Myocyte (in vitro differentiated cells): ENCODE results near the gene ADAP1. TPM values are rescaled to one million over a fixed set of nuclear protein-coding genes. Genes with fewer than 3 reads are reported as not detected.
"Not testable (repeated sequence)": the region's sequence is repeated elsewhere in the genome, so short reads cannot be mapped to it uniquely, and the experiment has no call there.

ENCODE experiments used
- DNase-seq: peaks from one replicate; pipeline ENCODE4 v3.0.0-alpha.2; 2012; ENCODE audit warnings: low read depth
- total RNA-seq: library from RNA; depleted of rRNA; stranded (reverse); fragments of >200 nt; gene quantifications from 2 replicates; pipeline ENCODE4 v1.2.3, GENCODE V29; 2014

Gene ADAP1
- total RNA-seq, 1 donor from 2014 or later: 0.56 TPM

DNA sequence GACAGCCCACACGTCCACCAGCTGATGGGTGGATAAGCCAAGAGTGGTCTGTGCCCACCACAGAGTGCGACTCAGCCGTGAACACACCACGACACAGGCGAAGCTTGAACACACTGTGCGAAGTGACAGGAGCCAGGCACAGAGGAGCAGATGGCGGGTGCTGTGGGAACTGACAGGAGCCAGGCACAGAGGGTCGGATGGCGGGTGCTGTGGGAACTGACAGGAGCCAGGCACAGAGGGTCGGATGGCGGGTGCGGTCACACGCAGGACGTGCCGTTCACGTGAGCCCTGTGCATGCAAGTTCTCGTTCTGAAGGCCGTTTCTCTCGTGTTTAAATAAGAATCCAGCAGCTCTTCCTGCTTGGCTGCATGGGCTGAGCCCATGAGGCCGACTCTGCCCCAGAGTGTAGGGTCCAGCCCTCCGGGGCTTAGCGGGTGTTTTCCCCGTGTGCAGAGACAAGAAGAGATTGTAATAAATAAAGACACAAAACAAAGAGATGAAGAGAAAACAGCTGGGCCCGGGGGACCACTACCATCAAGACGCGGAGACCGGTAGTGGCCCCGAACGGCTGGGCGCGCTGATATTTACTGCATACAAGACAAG lies 5.9 kb upstream of the ADAP1 start:
- peak; percentile 25 for DNase-seq

DNA sequence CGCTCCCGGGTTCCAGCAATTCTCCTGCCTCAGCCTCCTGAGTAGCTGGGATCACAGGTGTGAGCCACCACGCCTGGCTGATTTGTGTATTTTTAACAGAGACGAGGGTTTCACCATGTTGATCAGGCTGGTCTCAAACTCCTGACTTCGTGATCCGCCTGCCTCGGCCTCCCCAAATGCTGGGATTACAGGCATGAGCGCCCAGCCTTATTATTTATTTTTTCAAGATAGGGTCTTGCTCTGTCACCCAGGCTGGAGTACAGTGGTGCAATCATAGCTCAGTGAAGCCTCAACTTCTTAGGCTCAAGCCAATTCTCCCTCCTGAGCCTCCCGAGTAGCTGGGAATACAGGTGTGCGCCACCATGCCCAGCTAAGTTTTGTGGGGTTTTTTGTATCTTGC lies 5.3 kb upstream of the ADAP1 start:
- DNase-seq: not testable (repeated sequence)

DNA sequence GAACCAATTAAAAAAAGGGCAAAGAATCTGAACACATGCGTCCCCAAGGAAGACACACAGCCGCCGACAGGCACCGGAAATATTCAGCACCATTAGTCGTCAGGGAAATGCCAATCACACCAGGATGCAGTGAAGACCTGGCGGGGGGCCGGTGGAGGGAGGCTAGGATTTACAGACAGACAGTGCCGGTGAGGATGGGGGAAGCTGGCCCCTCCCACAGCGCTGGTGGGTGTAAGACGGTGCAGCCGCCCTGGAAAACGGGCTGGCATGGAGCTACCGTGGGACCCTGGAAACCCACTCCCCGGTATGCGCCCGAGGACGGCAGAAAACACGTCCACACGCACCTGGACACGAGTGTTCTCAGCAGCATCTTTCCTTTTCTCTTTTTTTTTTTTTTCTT lies 4.8 kb upstream of the ADAP1 start:
- DNase-seq: no peak

DNA sequence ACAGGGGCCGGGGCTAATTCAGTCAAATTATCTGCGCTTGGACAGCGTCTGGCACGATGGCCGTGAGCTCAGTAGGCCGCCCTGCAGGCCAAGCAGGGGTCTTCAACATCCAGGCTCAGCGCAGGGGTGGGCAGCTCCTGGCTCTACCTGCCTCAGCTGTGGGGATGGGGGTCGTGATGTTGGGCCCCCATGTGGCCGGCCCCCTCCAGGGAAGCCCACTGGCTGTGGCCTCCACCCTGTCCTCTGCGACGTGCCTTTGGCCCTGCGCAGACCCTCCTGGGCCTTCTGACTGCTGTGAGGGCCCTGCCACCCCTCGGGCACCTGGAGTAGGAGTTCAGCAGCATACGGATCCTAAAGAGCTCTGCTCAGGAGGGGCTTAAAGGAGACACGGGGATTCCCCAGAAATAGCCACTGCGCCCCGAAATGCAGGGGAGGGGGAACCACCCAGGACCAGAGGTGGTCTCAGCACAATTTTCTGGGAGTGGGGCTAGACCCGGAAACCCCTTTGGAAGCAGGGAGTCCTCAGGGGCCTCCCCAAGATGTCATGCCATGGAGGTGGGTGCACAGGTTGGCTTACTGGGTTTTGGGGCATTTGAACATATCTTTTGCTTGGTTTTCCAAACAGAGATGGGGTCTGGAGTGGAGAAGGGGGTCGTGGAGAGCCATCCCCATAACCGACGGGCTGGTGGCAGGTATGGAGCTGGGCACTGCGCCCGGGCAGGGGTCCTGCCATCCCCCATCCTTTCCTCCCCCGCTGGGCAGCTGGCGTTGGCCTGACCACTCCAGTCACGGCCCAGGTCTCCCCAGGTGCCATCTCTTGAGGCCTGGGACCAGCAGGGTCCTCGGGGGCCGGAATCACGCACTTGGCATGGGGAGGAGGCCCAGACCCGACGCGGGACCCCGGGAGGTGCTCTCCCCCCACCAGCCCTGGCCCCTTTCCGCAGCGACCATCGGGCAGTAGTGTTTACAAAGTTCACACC lies 4.0 kb upstream of the ADAP1 start:
- DNase-seq: no peak

DNA sequence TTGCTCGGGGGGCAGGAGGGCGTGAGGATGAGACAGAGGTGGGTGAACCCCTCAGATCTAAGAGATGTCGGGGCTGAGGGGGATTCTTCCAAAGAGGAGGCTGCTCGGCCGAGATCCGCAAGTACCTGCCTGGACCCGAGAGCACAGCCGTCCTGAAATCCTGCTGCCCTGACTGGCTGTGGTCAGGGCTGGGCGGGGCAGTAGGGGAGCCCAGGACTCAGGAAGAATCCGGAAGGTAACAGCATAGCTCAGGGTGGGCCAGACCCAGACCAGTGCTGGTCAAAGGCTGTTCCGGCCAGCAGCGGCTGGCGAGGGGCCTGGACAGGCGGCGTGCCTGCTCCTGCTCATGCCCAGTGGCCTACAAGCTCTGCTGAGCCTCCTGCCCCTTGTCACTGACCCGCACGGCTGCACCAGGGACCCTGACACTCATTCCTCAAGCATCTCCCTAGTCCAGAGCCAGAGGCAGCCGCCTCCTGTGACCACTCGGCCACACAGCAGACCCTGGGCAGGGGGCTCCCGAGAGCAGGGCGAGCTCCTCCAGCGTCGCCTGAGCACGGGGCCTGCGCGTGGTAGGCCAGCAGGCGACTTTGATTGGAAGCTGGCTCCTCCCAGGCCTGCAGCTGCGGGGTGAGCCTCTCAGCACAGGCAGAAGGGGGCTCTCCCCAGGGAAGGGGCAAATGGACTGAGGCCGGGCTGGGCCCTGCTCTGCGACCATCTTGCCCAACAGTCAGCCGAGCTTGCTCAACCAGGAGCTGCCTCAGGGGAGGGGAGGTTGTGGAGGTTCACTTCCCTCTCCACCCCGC lies 3.1 kb upstream of the ADAP1 start:
- DNase-seq: no peak

DNA sequence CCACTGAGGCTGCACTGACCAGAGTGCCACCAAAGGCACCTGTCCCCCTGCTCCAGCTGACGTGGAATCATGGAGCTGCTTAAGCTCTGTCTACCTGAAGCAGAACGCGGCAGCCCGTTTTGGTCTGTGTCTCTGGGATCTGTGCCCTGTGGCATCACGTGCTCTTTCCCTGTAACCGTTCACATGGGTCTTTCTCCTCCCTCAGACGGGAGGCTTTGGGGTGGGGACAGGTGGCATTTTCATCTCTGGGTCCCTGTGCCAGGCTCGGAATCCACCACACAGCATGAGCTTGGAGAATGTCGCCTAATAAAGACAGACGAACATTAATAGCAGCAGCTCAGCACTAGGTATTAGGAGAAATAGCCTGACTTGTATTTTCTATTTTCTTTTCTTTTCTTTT lies 1.6 kb upstream of the ADAP1 start:
- no peak for DNase-seq

DNA sequence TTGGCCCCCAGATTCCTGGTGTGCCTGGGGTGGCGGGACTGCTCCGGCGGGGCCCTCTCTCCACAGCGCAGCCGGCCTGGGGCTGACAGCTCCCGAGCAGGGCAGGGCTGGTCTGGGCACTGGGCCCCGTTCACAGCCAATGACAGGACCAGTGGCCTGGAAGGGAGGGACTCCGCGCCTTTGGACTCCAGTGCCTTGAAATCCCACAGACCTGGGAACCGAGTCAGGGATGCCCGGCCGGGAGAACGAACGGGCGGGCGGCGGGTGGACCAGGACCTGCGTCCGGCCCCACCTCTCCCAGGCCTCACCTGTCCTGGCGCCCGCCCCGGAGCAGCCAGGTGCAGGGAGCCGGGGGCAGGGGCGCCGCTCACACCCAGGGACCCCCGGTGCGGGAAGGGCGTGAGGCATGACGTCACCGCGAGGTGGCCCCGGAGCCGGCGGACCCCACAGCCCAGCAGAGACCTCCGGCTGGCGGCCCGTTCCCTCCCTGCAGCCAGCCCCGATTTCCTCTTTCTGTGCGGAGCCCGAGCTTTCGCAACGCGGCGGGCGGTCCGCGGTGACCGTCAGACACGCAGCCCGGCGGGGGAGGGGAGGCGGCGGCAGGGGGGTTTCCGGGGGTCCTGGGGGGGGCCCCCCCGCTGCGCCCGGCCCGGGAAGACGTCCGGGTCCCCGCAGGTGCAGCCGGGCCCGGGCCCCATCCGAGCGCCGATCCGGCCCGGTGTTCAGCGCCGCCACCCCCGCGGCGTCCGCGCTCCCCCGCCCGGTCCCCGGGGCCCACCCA lies 743 bp downstream of the ADAP1 start:
- peak; percentile 26 for DNase-seq

DNA sequence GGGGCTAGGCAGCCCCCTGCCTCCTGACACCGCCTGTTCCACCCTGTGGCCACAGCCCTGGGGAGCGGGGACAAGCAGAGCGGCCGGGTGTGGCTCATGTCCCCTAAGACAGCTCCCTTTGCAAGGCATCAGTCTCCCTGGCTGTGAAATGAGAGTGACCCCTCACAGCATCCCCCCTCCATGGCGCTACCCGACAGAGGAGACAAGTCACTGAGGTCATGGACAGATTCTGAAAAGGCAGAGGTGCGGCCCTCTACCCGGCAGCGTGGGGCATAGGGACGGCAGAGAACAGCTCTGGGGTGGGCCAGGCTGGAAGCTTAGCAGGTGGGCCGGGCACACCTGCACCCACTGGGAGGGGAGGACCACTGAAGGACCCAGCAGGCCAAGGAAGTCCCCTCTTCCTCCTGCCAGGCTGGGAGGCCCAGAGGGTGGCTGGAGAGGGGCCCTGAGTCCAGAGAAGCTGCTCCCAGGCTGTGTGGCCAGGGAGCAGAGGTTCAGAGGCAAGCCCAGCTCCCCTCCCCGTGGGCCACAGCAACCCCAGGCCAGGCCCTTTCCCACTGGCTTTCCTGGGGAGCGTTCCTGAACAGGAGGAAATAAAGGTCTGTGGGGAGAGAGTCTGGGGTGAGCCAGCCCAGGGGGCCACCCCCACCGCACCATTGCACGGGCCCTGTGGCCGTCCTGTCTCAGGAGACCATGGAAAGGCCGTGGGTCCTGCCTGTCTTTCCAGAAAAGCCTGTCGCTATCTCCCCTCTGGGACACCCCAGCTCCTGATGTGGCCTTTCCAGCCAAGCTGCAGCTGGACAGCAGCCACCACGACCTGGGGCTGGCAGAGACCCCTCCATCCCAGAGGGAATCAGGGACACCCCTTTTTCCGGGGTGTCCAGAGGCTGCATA lies 1.7 kb downstream of the ADAP1 start:
- DNase-seq: no peak

DNA sequence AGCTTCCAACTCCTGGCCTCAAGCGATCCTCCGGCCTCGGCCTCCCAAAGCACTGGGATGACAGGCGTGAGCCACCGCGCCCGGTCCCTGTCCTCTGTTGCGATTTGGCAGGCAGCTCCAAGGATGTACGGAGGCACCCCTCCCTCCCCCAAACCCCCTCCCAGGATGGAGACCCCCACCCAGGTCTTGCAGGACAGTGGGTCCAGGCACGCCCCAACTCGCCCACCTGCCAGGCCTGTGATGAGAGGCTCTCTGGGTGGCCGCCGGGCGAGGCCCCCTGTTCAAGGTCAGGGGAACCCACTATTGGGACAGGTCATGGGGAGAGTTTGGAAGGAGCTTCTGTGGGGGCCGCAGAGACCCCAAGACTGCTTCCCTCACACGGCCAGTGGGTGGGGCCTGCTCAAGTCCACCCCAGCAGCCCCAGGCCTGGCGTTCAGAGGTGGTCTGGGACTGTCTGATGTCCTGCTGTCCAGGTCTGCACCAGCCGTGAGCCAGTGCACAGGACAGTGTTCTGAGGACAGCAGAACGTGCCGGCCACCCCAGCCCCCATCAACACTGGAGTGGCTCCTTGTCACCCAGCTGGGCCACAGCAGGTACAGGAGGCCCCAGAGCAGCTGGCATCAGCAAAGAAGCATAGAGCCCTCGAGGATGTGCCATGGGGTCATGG lies 2.5 kb downstream of the ADAP1 start:
- no peak for DNase-seq

DNA sequence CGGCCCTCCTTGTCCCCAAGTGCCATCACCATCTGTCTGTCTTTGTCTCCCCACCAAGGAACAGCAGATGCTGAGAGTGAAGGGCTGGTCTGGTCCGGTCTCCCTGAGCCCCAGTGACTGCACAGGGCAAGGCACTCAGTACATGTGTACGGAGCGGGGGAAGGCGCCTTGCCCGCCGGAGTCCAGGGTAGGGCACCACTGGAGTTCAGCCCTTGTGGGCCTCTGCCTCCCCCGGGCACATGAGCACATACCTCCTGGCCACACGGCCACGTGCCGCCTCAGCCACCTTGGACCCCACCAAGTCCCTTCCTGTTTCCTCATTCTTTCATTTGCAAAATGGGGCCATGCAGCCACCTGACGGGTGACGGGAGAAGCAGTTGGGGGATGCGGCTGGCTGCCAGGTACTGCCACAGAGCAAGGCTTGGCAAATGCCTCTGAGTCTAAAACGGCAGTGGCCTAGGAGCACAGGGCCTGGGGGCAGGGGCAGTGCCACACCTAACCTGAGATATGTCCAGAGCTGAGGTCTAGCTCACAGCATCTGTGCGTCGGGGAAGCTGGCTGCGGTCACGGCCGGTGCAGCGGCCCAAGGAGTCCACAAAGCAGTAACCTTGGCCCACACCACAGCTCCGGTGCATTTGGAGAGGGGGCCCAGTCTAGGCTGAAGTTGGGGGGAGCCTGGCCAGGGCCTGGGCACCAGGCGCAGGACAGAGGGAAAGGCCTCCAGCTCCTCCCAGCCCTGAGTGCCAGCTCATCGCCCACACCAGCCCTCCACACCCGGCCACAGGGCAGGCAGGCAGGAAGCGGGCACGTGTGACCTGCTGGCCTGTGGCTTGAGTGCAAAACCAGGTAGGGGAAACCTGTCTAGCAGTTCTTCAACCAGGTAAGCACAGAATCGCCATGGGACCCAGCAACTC lies 5.2 kb downstream of the ADAP1 start:
- DNase-seq: no peak

DNA sequence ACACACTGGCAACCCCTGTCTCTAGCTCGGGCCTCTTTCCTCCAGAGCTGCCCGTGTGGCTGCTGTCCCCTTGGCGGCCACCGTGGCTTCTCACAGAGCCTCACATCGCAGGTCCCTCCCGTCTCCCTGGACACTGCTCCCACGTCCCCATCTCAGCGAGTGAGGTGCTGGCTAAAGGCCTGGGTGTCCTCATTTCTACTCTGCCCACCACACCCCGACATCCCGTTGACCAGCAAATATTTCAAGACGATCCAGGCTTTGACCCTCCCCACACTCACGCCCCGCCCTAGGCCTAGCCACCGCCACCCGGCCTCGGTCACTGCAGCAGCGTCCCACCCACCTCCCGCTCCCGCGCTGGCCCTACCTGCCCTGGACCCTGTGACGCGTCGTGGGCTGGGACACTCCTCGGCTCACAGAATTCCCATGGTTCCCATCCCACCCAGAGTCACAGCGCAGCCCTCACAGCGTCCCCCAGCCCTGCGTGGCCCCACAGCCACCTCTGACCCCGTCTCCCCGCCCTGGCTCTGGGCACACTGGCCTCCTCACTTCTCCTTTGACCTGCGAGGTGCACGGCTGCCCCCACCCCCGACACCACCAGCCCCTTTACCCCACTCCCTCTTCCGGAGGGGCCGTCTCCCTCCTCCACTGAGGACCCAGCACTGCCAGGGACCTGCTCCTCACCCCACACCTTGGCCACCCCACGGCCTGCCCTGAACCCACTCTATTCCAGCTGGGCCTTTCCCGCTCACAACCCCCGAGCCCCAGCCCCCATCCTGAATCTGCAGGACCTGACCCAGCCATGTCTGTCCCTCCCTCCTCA lies 6.9 kb downstream of the ADAP1 start:
- no peak for DNase-seq

DNA sequence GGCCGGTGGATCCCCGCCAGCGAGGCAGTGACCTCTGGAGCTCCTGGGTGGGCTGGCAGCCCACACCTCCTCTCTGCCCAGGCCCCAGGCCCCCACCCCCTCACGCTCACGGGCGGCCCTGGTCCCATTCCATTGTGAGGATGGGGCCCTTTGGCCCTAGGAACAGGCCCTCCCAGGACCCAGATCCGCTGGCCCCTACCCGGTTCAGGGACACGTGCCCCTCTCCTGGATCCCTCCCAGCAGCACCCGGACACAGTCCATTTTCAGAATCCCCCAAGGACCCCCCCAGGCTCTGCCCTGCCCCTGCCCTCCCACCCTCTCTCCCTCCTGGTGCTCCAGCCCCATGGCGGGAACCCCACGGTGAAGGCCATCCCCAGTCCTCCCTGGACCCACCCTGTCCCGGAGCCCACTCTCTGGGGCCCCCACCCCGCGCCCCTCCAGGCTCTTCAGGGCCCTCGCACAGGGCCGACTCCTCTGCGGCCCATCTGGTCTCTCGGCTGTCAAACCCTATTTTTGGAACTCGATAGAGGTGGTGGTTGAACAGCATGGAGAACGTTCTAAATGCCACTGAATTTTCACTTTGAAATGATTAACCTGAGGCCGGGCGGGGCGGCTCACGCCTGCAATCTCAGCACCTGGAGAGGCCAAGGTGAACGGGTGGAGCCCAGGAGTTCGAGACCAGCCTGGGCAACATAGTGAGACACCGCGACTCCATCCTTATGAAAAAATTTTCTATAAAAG lies 8.1 kb downstream of the ADAP1 start:
- DNase-seq: no peak

DNA sequence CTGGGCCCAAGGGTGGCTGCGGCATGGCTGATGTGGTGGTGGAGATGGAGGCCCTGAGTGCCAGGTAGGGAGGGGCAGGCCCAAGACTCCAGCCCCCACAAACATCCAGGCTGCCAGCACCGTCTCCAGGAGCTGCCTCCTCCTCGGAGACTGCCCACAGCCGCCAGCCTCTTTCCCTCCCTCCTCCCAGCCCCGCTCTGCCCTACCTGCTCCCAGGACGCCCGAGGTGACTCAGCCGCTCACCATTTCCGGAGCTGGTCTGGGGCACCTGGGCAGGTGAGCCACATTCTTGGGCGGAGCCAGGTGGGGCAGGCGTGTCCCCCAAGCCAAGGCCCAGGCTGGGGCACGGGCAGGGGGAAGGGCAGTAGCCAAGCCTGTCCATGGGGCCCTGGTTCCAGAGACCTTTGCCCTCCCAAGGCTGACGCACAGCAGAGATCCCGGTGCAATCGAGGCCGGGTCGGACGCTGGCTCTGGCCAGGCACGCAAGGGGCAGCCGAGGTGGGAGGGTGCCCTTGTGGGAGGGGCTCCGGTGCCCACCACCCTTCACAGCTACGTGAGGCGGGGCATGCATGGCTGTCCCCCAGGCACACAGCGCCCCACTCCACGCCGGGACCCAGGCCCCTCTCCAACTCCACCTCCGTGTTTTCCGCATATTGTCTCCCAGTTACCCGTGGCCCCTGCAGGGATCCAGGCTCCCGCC lies 8.8 kb downstream of the ADAP1 start:
- DNase-seq: no peak

DNA sequence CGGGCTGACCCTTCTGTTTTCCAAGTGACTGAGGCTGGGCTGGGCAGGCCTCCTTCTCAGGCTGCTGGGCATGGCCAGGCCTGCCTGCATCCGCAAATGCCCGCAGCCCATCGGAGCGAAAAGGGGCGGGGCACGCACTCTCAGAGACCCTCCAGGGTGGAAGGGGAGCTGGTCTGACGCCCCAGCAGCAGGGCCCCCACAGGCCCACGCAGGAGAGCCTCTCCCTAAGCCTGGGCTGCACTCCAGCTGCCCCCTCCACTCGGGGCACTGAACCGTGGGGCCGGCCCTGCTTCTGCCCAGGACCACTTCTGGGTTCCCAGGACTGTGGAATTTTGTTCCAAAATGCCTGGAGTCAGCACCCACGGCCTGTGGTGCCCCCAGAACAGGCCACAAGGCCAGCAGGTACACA lies 9.3 kb downstream of the ADAP1 start:
- DNase-seq: no peak

DNA sequence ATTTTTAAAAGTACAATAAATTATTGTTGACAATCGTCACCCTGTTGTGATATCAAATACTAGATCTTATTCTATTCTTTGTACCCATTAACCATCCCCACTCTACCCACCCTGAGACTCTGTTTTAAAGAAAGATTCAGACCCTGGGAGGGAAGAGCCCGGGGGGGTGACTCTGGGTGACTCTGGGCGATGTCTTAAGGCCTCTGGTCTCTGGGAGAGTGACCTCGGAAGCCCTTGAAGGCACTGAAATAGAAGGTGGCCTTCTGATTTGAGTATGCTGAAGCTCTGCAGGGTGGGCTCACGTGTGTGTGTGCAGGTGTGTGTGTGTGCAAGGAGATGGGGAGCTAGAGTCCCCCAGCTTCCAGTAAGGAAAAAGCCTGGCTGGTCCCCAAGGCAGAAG lies 9.7 kb downstream of the ADAP1 start:
- DNase-seq: no peak

DNA sequence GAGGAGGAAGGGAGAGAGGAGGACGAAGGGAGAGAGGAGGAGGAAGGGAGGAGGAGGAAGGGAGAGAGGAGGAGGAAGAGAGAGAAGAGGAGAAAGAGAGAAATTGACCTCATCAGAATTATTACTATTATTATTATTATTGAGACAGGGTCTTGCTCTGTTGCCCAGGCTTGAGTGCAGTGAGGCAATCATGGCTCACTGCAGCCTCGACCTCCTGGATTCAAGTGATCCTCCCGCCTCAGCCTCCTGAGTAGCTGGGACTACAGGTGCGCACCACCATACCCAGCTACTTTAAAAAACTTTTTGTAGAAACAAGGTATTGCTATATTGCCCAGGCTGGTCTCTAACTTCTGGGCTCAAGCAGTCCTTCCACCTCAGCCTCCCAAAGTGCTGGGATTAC lies 10.7 kb downstream of the ADAP1 start:
- not testable (repeated sequence) for DNase-seq
